ENCODE data around the gene GAN. TPM values are rescaled to one million over a fixed set of nuclear protein-coding genes. Genes with fewer than 3 reads are reported as not detected.

GAN gene
- total RNA-seq, 1 experiment from 2014 or later: 22.5 TPM

DNA sequence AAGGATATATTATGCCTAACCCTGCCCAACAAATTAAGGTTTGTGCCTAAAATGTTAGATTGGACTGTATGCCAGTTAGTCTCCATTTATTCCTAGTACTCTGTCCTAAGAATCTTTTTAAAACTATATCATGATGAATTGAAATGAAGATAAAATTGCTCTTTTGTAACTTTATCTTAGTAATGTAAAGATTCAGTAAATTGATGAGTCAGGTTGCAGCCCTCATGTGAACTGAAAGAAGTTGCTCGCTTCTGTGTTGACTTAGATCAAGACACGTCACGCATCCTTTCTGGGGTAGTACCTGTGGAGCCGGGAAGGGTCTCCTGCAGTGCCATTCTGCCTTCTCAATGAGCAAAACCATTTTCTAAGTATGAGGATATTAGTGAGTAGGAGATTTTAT is 63.3 kb downstream of the GAN start:
- Histone ChIP-seq H4K20me1 (ENCODE audit: insufficient read depth) (no peaks in the 10 kb centered on the region), H3K27me3 (ENCODE audit: insufficient read depth, low read length) (no peaks in the 10 kb centered on the region), H3K79me2 (ENCODE audit: insufficient read depth, low read length) (no peaks in the 10 kb centered on the region), H3K9me2 (ENCODE audit: insufficient read depth) (no peaks in the 10 kb centered on the region), H3K9ac (ENCODE audit: low read length) (no peak overlapping the region), H3K9me3 (ENCODE audit: control insufficient read depth in 1 of 2, insufficient read depth in 1 of 2, low read depth in 1 of 2, low read length in 2 of 2) (no peaks in the 10 kb centered on the region), H3K4me3 (replicated peaks in 1 of 2; ENCODE audit: low read depth in 1 of 2, low read length in 2 of 2) (no peak overlapping the region), H3K4me1 (ENCODE audit: control insufficient read depth in 1 of 2, insufficient read depth in 2 of 2, low read length in 2 of 2) (peaks cover 0 to 6% of the 10 kb centered on the region in 2 experiments; a peak in 2 of 4 replicates), H3K27ac (ENCODE audit: low read depth, low read length) (no peak overlapping the region), H3K36me3 (ENCODE audit: control insufficient read depth in 1 of 2, insufficient read depth in 2 of 2, low read length in 2 of 2) (peaks cover 6 to 21% of the 10 kb centered on the region in 2 experiments; a peak in 2 of 4 replicates), H3K4me2 (ENCODE audit: low read length) (no peak overlapping the region), H2AFZ (ENCODE audit: low read depth, low read length, poor library complexity, severe bottlenecking) (no peak overlapping the region)
- intact Hi-C loops (cut with micrococcal nuclease): no loop called here
- TF ChIP-seq TCF7L2 (IDR thresholded peaks at IDR 0.05; ENCODE audit: borderline replicate concordance, extremely low read depth, insufficient read depth, insufficient read length): no peak
- TF ChIP-seq, protein P1, sequence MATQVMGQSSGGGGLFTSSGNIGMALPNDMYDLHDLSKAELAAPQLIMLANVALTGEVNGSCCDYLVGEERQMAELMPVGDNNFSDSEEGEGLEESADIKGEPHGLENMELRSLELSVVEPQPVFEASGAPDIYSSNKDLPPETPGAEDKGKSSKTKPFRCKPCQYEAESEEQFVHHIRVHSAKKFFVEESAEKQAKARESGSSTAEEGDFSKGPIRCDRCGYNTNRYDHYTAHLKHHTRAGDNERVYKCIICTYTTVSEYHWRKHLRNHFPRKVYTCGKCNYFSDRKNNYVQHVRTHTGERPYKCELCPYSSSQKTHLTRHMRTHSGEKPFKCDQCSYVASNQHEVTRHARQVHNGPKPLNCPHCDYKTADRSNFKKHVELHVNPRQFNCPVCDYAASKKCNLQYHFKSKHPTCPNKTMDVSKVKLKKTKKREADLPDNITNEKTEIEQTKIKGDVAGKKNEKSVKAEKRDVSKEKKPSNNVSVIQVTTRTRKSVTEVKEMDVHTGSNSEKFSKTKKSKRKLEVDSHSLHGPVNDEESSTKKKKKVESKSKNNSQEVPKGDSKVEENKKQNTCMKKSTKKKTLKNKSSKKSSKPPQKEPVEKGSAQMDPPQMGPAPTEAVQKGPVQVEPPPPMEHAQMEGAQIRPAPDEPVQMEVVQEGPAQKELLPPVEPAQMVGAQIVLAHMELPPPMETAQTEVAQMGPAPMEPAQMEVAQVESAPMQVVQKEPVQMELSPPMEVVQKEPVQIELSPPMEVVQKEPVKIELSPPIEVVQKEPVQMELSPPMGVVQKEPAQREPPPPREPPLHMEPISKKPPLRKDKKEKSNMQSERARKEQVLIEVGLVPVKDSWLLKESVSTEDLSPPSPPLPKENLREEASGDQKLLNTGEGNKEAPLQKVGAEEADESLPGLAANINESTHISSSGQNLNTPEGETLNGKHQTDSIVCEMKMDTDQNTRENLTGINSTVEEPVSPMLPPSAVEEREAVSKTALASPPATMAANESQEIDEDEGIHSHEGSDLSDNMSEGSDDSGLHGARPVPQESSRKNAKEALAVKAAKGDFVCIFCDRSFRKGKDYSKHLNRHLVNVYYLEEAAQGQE (IDR thresholded peaks at IDR 0.05; ENCODE audit: low read depth): no peak
- TF ChIP-seq, protein P2, sequence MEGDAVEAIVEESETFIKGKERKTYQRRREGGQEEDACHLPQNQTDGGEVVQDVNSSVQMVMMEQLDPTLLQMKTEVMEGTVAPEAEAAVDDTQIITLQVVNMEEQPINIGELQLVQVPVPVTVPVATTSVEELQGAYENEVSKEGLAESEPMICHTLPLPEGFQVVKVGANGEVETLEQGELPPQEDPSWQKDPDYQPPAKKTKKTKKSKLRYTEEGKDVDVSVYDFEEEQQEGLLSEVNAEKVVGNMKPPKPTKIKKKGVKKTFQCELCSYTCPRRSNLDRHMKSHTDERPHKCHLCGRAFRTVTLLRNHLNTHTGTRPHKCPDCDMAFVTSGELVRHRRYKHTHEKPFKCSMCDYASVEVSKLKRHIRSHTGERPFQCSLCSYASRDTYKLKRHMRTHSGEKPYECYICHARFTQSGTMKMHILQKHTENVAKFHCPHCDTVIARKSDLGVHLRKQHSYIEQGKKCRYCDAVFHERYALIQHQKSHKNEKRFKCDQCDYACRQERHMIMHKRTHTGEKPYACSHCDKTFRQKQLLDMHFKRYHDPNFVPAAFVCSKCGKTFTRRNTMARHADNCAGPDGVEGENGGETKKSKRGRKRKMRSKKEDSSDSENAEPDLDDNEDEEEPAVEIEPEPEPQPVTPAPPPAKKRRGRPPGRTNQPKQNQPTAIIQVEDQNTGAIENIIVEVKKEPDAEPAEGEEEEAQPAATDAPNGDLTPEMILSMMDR (IDR thresholded peaks at IDR 0.05 in 2 of 3, conservative IDR thresholded peaks at IDR 0.05 in 1 of 3; ENCODE audit: borderline replicate concordance in 1 of 3, insufficient read depth in 1 of 3, low read depth in 2 of 3, low read length in 2 of 3): no peak
- TF ChIP-seq EGR1 (IDR thresholded peaks at IDR 0.05; ENCODE audit: low read depth): no peak
- POLR2A ChIA-PET: no interaction called here
- no TSS peak for BruUV-seq (replicated peaks)
- ATAC-seq (no peak), DNase-seq (ENCODE audit: low read depth, low spot score) (no peak)
- RAD21 ChIA-PET (ENCODE audit: low non-redundant PET in 1 of 2, low total read pairs in 2 of 2, uncharacterized antibody in 2 of 2, unreplicated experiment in 2 of 2): no interaction called here
- CTCF ChIA-PET: no interaction called here

All from HCT116 (cell line).